IgD-negative memory B cell (primary cell): Measurements from ENCODE around the gene VDAC2. TPM values are rescaled to one million over a fixed set of nuclear protein-coding genes. Genes with fewer than 3 reads are reported as not detected.

Experiments used
- H3K27ac Mint-ChIP-seq, 3 donors: one replicate each; pipeline ENCODE4 v1.8.0; 2020 to 2022; ENCODE audit warnings: mild to moderate bottlenecking in 3 of 3, mixed read lengths in 3 of 3, moderate library complexity in 1 of 3
- H3K27me3 Mint-ChIP-seq: one replicate; pipeline ENCODE4 v1.8.0; 2021; ENCODE audit warnings: mixed read lengths
- H3K36me3 Mint-ChIP-seq: one replicate; pipeline ENCODE4 v1.8.0; 2020; ENCODE audit warnings: mild to moderate bottlenecking, mixed read lengths
- H3K4me1 Mint-ChIP-seq, 3 donors: one replicate each; pipeline ENCODE4 v1.8.0; 2020 to 2022; ENCODE audit warnings: mixed read lengths in 3 of 3, mild to moderate bottlenecking in 1 of 3
- H3K4me3 Mint-ChIP-seq, 4 donors: one replicate each; pipeline ENCODE4 v1.8.0; 2020 to 2022; ENCODE audit warnings: mild to moderate bottlenecking in 4 of 4, mixed read lengths in 4 of 4, moderate library complexity in 3 of 4
- H3K9me3 Mint-ChIP-seq, 3 donors: one replicate each; pipeline ENCODE4 v1.8.0; 2020 to 2021; ENCODE audit warnings: mixed read lengths in 3 of 3, mild to moderate bottlenecking in 1 of 3
- polyA plus RNA-seq: library from polyadenylated mRNA; unstranded; fragments of 300-500 nt; fragmentation: Illumina TruSeq; gene quantifications from one replicate; pipeline ENCODE4 v1.2.3, GENCODE V29; 2021

Gene VDAC2
- polyA plus RNA-seq, 1 donor from 2014 or later: 134 TPM

- Mint-ChIP-seq H3K36me3 (no peaks in the 10 kb centered on the region), H3K27ac (no peak overlapping the region), H3K4me3 (no peak overlapping the region), H3K4me1 (no peaks in the 10 kb centered on the region), H3K9me3 (peaks cover 0 to 4% (median 0%) of the 10 kb centered on the region in 3 donors), H3K27me3 (no peaks in the 10 kb centered on the region)
These were observed 32.8 kb downstream of the VDAC2 start for GRCh38 chr10:75243426-75243825.

GRCh38 chr10:75244487-75245353, 34.1 kb downstream of the VDAC2 start:
- H3K27me3 Mint-ChIP-seq: no peaks in the 10 kb centered on the region
- H3K4me3 Mint-ChIP-seq: no peak overlapping the region
- H3K36me3 Mint-ChIP-seq: no peaks in the 10 kb centered on the region
- H3K9me3 Mint-ChIP-seq: peaks cover 0 to 4% (median 0%) of the 10 kb centered on the region in 3 donors
- no peaks in the 10 kb centered on the region for H3K4me1 Mint-ChIP-seq
- H3K27ac Mint-ChIP-seq: no peak overlapping the region

- Mint-ChIP-seq H3K27ac (no peak overlapping the region), H3K4me3 (no peak overlapping the region), H3K27me3 (no peaks in the 10 kb centered on the region), H3K36me3 (no peaks in the 10 kb centered on the region), H3K4me1 (no peaks in the 10 kb centered on the region), H3K9me3 (peaks cover 0 to 4% (median 3%) of the 10 kb centered on the region in 3 donors)
These were observed 35.0 kb downstream of the VDAC2 start for GRCh38 chr10:75245354-75246250.

- Mint-ChIP-seq H3K27me3 (no peaks in the 10 kb centered on the region), H3K9me3 (peaks cover 0 to 5% (median 4%) of the 10 kb centered on the region in 3 donors), H3K36me3 (no peaks in the 10 kb centered on the region), H3K27ac (no peak overlapping the region), H3K4me1 (no peaks in the 10 kb centered on the region), H3K4me3 (no peak overlapping the region)
These were observed 35.9 kb downstream of the VDAC2 start for GRCh38 chr10:75246506-75246905.

DNA sequence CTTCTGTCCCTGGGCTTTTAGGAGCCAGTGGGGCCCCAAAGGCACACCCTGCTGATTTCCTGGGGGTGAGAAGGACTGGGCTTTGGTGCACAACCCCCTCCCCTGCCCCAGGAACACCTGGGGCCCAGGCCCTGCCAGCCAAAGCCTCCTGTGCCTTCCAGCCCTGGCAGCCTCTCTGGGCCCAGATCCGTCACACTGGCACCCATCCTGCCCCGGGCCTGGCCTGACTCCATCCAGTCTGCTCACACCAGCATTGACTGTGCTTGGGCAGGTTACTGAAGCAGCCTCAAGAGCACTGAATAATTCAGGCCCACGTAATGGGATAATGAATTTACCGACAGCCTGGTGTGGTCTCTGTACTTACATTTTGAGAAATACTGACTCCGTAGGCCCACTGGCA, 37.2 kb downstream of the VDAC2 start:
- no peak overlapping the region for H3K4me3 Mint-ChIP-seq
- H3K27ac Mint-ChIP-seq: no peak overlapping the region
- peaks cover 1 to 11% (median 7%) of the 10 kb centered on the region in 3 donors for H3K9me3 Mint-ChIP-seq
- no peaks in the 10 kb centered on the region for H3K4me1 Mint-ChIP-seq
- no peaks in the 10 kb centered on the region for H3K27me3 Mint-ChIP-seq
- no peaks in the 10 kb centered on the region for H3K36me3 Mint-ChIP-seq

GRCh38 chr10:75250934-75251333, 40.3 kb downstream of the VDAC2 start:
- Mint-ChIP-seq H3K27me3 (peaks cover 4% of the 10 kb centered on the region), H3K9me3 (peaks cover 3 to 21% (median 19%) of the 10 kb centered on the region in 3 donors), H3K4me1 (no peaks in the 10 kb centered on the region), H3K27ac (no peak overlapping the region), H3K36me3 (peaks cover 1% of the 10 kb centered on the region), H3K4me3 (no peak overlapping the region)

DNA sequence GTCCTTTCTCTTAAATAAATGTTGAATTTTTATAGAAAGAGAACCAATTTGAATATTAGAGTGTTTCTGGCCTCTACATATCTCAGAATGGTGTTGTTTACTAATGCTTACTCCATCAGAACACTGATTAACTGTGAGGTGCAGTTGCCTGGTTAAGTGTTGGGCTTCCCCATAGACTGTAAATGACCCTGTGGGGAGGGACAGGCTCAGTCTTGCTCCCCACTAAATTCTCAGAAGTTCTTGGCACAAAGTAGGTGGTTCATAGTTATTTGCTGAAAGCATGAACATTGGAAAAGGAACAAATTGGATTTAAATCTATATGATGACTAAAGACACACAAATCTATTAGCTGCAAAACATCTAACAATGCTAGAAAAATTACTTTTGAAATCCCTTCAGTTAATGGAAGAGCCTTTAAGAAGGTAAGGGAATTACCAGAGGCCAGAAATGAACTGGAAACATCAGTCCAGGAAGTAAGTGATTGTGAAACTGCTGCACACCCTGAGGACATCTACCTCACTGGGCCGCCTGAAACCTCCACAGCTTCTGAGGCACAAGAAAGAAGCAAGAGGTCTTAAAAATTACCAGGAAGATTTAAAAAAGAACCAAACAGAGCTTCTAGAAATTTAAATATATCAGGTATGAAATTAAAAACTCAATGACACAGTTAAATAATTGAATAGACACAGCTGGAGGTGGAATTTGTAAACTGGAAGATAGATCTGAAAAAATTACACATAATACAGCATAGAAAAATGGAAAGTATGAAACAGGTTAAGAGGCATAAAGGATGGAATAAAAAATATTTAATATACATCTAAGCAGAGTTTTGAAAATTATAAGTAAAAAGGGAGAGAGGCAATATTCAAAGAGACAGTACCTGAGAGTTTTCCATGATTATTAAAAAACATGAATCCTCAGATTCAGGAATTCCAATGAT, 43.0 kb downstream of the VDAC2 start:
- Mint-ChIP-seq H3K27me3 (peaks cover 4% of the 10 kb centered on the region), H3K27ac (no peak overlapping the region), H3K9me3 (peaks cover 3 to 21% (median 19%) of the 10 kb centered on the region in 3 donors), H3K4me3 (no peak overlapping the region), H3K4me1 (no peaks in the 10 kb centered on the region), H3K36me3 (peaks cover 1% of the 10 kb centered on the region)

- H3K4me3 Mint-ChIP-seq: no peak overlapping the region
These were observed 44.1 kb downstream of the VDAC2 start for GRCh38 chr10:75254739-75255138.

GRCh38 chr10:75260990-75261389, 50.4 kb downstream of the VDAC2 start:
- Mint-ChIP-seq H3K4me3 (no peak overlapping the region), H3K9me3 (peaks cover 0 to 3% (median 0%) of the 10 kb centered on the region in 3 donors), H3K27me3 (no peaks in the 10 kb centered on the region)

More at GRCh38 chr10:75254739-75255138, 44.1 kb downstream of the VDAC2 start:
- H3K9me3 Mint-ChIP-seq: peaks cover 3 to 21% (median 19%) of the 10 kb centered on the region in 3 donors
- H3K4me1 Mint-ChIP-seq: no peaks in the 10 kb centered on the region
- H3K36me3 Mint-ChIP-seq: peaks cover 1% of the 10 kb centered on the region
- H3K27ac Mint-ChIP-seq: no peak overlapping the region
- H3K27me3 Mint-ChIP-seq: peaks cover 4% of the 10 kb centered on the region

GRCh38 chr10:75261813-75262705, 51.5 kb downstream of the VDAC2 start:
- peaks cover 0 to 3% (median 0%) of the 10 kb centered on the region in 3 donors for H3K9me3 Mint-ChIP-seq
- H3K36me3 Mint-ChIP-seq: no peaks in the 10 kb centered on the region
- no peak overlapping the region for H3K27ac Mint-ChIP-seq
- H3K4me1 Mint-ChIP-seq: peaks cover 0 to 2% (median 0%) of the 10 kb centered on the region in 3 donors
- no peak overlapping the region for H3K4me3 Mint-ChIP-seq
- no peaks in the 10 kb centered on the region for H3K27me3 Mint-ChIP-seq

More at GRCh38 chr10:75260990-75261389, 50.4 kb downstream of the VDAC2 start:
- Mint-ChIP-seq H3K4me1 (peaks cover 0 to 2% (median 0%) of the 10 kb centered on the region in 3 donors), H3K27ac (no peak overlapping the region), H3K36me3 (no peaks in the 10 kb centered on the region)

DNA sequence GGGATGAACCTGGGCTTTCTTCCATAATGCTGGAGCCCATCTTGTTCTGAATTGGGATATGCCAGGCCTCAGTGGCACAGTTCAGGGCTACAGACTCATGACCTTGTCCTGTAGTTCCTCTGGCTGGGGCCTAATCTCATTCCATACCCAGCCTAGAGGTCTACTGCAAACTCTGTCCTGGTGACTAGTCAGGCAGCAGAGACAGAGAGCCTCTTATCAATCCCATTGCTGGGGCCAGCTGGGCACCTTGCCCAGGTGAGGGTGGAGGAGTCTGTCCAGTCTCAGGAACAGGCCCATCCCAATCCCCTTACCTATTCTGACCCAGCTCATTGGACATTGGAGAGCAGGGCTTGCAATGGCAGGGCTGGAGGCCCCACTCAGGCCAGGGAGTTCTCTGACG, 53.2 kb downstream of the VDAC2 start:
- Mint-ChIP-seq H3K27ac (no peak overlapping the region), H3K4me1 (peaks cover 0 to 2% (median 0%) of the 10 kb centered on the region in 3 donors), H3K9me3 (peaks cover 0 to 3% (median 0%) of the 10 kb centered on the region in 3 donors), H3K27me3 (no peaks in the 10 kb centered on the region), H3K4me3 (no peak overlapping the region), H3K36me3 (no peaks in the 10 kb centered on the region)

GRCh38 chr10:75265856-75266255, 55.3 kb downstream of the VDAC2 start:
- Mint-ChIP-seq H3K4me3 (no peak overlapping the region), H3K27ac (no peak overlapping the region), H3K9me3 (peaks cover 0 to 1% (median 0%) of the 10 kb centered on the region in 3 donors), H3K4me1 (no peaks in the 10 kb centered on the region), H3K36me3 (no peaks in the 10 kb centered on the region), H3K27me3 (no peaks in the 10 kb centered on the region)

DNA sequence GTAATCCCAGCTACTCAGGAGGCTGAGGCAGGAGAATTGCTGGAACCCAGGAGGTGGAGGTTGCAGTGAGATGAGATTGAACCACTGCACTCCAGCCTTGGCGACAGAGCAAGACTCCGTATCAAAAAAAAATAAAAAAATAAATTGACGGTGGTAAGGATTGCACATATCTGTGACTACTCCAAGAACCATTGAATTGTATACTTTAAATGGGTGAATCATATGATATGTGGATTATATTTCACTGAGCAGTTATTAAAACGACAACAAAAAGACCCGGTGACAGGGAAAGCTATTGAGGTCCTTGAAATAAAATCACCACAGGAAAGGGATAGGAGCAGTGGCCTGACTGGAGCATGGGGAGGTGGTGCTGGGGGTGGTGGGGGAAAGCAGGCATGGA, 56.3 kb downstream of the VDAC2 start:
- no peak overlapping the region for H3K4me3 Mint-ChIP-seq
- H3K27ac Mint-ChIP-seq: no peak overlapping the region
- no peaks in the 10 kb centered on the region for H3K27me3 Mint-ChIP-seq
- peaks cover 0 to 1% (median 0%) of the 10 kb centered on the region in 3 donors for H3K9me3 Mint-ChIP-seq
- no peaks in the 10 kb centered on the region for H3K4me1 Mint-ChIP-seq
- H3K36me3 Mint-ChIP-seq: no peaks in the 10 kb centered on the region
